ENCODE data around the gene ZNF273.
A peak's percentile ranks its signal among the peaks of the same experiment; 100 is the strongest.

ZNF273 gene

DNA sequence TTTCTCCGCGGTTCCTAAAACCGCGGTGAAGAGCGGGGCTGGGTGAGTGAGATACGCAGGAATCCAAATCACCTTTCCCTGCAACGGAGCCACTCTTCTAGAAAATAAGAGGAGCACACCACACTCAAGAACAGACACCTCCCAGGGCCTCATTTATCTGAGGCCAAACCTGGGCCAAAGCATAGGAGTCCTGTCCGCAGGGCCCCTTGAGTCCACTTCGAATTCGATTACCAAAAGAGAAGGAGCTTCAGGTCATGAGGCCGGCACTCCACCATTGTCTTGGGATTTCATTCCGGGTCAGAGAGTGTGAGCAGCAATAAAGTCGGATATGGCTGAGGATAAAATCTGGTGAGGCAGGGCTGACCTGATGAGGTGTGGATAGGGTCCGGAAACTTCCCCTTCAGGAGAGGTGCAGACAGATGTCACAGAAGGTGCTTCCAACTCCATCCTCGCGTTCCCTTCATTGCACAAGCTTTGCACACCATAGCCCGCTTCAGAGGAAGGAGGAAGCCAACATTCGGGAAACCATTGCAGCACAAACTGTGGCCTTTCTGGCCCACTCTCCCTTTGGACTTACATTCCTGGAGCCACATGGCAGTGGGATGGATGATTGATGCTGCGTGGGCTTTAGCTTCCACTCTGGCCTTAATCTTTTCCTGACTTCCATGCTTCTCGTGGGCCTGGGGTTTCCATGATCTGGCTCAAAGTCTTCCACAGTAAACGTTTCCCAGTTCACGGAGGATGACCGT lies 27.2 kb upstream of the ZNF273 start:
- Histone ChIP-seq H3K4me1 (ENCODE audit: control insufficient read depth in 5 of 5, insufficient read depth in 5 of 5, low read length in 5 of 5) (peaks cover 0 to 9% (median 7%) of the 10 kb centered on the region in 5 donors), H3K9ac (ENCODE audit: low read length in 5 of 5) (no peak overlapping the region), H3K9me3 (ENCODE audit: control insufficient read depth in 5 of 5, low read length in 5 of 5) (no peaks in the 10 kb centered on the region), H3K4me3 (ENCODE audit: low read depth in 1 of 5, low read length in 5 of 5) (no peak overlapping the region), H3K27ac (ENCODE audit: low read depth, low read length) (no peak overlapping the region), H3K27me3 (ENCODE audit: control insufficient read depth in 5 of 5, insufficient read depth in 4 of 5, low read length in 5 of 5) (peaks cover 0 to 15% (median 3%) of the 10 kb centered on the region in 5 donors), H3K36me3 (ENCODE audit: control insufficient read depth in 5 of 5, insufficient read depth in 5 of 5, low read length in 5 of 5) (no peaks in the 10 kb centered on the region)

DNA sequence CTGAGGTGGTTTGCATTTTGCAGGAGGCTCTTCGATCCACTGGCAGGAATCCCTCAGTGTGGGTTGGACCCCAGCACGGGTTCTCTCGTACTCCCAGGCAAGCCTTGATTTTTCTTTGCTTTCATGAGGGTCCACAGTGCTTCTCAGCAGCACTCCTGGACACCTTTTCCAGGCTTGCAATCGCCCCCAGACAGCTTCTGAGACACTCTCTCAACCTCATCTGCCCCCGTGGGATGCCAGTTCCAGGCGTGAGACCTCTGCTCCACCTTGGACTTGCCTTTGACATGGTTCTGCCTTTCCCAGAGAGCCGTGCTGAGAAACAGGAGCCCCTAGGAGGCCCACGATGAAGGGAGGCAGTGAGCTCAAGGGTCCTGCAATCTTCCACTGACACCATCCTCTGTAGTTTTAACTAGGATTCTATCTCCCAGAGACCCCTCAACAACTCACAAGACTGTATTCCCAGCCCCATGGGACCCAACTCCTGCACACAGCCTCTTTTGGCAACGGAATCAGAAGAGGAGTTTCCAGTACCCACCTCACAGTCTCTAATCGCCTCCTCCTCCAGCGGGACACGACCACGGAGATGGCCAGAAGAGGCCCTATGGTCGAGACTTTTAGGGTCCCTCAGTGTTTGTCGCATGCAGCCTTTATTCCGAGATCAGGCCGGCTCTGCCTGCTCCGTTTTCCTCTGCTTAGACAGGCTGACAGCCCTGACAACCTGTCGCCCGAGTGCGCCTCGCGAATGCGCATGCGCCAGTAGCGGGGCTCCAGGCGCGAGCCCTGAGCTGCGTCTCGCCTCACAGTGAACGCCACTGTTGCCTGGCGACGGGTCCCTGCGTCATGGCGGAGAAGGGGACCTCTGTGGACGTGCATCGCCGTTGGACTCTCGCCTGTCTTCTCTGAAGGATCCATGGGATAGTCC lies 26.0 kb upstream of the ZNF273 start:
- Histone ChIP-seq H3K9ac (ENCODE audit: low read length in 5 of 5) (no peak overlapping the region), H3K9me3 (ENCODE audit: control insufficient read depth in 5 of 5, low read length in 5 of 5) (no peaks in the 10 kb centered on the region)

DNA sequence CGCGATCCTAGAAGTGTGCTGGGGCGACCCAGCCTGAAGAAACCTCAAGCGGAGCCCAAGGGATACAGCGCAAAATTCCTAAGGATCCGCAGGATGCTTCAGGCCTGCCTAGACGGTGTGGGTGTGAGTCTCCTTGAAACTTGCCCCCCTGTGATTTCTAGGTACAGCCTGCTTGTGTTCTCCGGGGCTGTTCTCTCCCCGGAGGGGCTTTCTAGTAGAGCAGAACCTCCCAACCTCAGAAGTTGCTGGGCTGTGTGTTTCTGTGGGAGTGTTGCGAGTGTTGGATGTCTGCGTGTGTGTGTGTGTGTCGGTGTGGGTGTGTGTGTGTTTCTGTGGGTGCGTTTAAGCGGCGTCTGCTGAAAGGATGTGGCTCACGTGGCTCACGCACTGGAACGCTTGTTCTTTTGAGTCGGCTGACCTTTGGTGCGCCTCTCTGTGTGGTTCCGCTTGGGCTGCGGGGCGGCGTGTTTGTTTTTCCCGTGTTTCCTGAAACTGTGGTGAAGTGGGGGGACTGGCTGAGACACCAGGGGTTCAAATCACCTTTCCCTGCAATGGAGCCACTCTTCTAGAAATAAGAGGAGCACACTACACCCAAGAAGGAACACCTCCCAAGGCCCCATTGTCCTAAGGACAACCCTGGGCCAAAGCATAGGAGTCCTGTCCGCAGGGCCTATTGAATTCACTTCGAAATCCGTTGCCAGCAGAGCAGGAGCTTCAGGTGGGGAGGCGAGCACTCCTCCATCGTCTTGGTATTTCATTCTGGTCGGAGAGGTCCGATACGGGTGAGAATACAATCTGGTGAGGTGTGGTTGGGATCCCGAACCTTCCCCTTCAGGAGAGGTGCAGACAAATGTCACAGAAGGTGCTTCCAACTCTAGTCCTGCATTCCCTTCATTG lies 25.1 kb upstream of the ZNF273 start:
- Histone ChIP-seq H3K4me3 (ENCODE audit: low read depth in 1 of 5, low read length in 5 of 5) (peak overlapping the region; percentile 15 to 66 (median 53)), H3K9me3 (ENCODE audit: control insufficient read depth in 5 of 5, low read length in 5 of 5) (no peaks in the 10 kb centered on the region), H3K4me1 (ENCODE audit: control insufficient read depth in 5 of 5, insufficient read depth in 5 of 5, low read length in 5 of 5) (peaks cover 0 to 26% (median 19%) of the 10 kb centered on the region in 5 donors), H3K36me3 (ENCODE audit: control insufficient read depth in 5 of 5, insufficient read depth in 5 of 5, low read length in 5 of 5) (no peaks in the 10 kb centered on the region), H3K9ac (ENCODE audit: low read length in 5 of 5) (no peak overlapping the region), H3K27me3 (ENCODE audit: control insufficient read depth in 5 of 5, insufficient read depth in 4 of 5, low read length in 5 of 5) (peaks cover 0 to 14% (median 3%) of the 10 kb centered on the region in 5 donors), H3K27ac (ENCODE audit: low read depth, low read length) (no peak overlapping the region)

More for the DNA sequence above, 26.0 kb upstream of the ZNF273 start:
- peak overlapping the region; percentile 15 to 66 (median 53) for H3K4me3 ChIP-seq (ENCODE audit: low read depth in 1 of 5, low read length in 5 of 5)
- H3K27me3 ChIP-seq (ENCODE audit: control insufficient read depth in 5 of 5, insufficient read depth in 4 of 5, low read length in 5 of 5), result peaks cover 0 to 14% (median 3%) of the 10 kb centered on the region in 5 donors
- peaks cover 0 to 17% (median 14%) of the 10 kb centered on the region in 5 donors for H3K4me1 ChIP-seq (ENCODE audit: control insufficient read depth in 5 of 5, insufficient read depth in 5 of 5, low read length in 5 of 5)
- no peak overlapping the region for H3K27ac ChIP-seq (ENCODE audit: low read depth, low read length)
- H3K36me3 ChIP-seq (ENCODE audit: control insufficient read depth in 5 of 5, insufficient read depth in 5 of 5, low read length in 5 of 5), result no peaks in the 10 kb centered on the region

DNA sequence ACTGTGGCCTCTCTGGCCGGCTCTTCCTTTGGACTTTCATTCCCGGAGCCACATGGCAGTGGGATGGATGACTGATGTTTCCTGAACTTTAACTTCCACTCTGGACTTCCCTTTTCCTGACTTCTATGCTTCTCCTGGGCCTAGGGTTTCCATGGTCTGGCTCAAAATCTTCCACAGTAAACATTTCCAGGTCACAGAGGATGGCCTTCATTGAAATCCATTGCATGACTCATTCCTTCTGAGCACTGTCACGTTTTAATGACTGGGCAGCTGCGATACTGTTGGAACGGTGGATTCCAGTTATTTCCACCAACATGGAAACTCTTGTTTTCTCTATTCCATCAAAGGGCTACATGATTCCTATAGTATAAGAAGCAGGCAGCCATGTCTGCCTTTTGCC lies 24.4 kb upstream of the ZNF273 start:
- peaks cover 0 to 33% (median 22%) of the 10 kb centered on the region in 5 donors for H3K4me1 ChIP-seq (ENCODE audit: control insufficient read depth in 5 of 5, insufficient read depth in 5 of 5, low read length in 5 of 5)
- no peak overlapping the region for H3K9ac ChIP-seq (ENCODE audit: low read length in 5 of 5)
- H3K36me3 ChIP-seq (ENCODE audit: control insufficient read depth in 5 of 5, insufficient read depth in 5 of 5, low read length in 5 of 5), result no peaks in the 10 kb centered on the region
- H3K4me3 ChIP-seq (ENCODE audit: low read depth in 1 of 5, low read length in 5 of 5), result no peak overlapping the region
- peaks cover 0 to 14% (median 3%) of the 10 kb centered on the region in 5 donors for H3K27me3 ChIP-seq (ENCODE audit: control insufficient read depth in 5 of 5, insufficient read depth in 4 of 5, low read length in 5 of 5)
- H3K9me3 ChIP-seq (ENCODE audit: control insufficient read depth in 5 of 5, low read length in 5 of 5), result no peaks in the 10 kb centered on the region
- no peak overlapping the region for H3K27ac ChIP-seq (ENCODE audit: low read depth, low read length)

DNA sequence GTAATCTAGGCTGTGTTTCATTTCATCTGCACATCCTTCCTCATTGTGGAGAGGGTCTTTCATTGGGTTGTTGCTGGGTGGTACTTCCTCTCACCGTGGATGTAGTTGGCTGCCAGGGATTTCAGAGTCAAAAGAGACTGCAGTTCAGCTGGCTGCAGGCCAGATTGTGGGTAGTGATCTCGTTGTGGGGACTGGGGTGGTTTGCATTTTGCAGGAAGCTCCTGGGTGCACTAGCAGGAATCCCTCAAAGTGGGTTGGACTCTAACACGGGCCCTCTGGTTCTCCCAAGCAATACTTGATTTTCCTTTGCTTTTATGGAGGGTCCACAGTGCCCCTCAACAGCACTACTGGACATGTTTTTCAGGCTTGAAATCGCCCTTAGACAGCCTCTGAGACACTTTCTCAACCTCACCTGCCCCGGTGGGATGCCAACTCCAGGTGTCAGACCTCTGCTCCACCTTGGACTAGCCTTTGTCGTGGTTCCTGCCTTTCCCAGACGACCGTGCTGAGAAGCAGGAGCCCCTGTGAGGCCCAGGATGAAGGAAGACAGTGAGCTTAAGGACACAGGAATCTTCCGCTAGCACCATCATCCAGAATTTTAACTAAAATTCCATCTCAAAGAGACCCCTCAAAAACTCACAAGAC lies 23.9 kb upstream of the ZNF273 start:
- H3K9me3 ChIP-seq (ENCODE audit: control insufficient read depth in 5 of 5, low read length in 5 of 5), result no peaks in the 10 kb centered on the region
- H3K4me1 ChIP-seq (ENCODE audit: control insufficient read depth in 5 of 5, insufficient read depth in 5 of 5, low read length in 5 of 5), result peaks cover 0 to 35% (median 22%) of the 10 kb centered on the region in 5 donors
- H3K27ac ChIP-seq (ENCODE audit: low read depth, low read length), result no peak overlapping the region
- H3K36me3 ChIP-seq (ENCODE audit: control insufficient read depth in 5 of 5, insufficient read depth in 5 of 5, low read length in 5 of 5), result no peaks in the 10 kb centered on the region
- H3K4me3 ChIP-seq (ENCODE audit: low read depth in 1 of 5, low read length in 5 of 5), result no peak overlapping the region
- H3K9ac ChIP-seq (ENCODE audit: low read length in 5 of 5), result no peak overlapping the region
- peaks cover 0 to 14% (median 5%) of the 10 kb centered on the region in 5 donors for H3K27me3 ChIP-seq (ENCODE audit: control insufficient read depth in 5 of 5, insufficient read depth in 4 of 5, low read length in 5 of 5)

DNA sequence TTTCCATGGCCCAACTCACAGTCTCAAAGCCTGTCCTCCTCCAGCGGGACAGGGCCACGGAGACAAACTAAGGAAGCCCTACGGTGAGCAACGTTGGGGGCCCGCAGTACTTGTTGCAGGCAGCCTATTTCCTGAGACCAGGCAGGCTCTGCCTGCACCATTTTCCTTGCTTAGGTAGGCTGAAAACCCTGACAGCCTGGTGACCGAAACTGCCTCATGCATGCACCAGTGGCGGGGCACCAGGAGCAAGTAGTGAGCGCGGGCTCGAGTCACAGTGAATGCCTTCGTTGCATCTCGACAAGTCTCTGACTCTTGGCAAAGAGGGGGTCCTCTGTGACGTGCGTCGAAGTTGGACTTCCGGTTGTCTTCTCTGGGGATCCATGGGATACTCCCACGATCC lies 23.3 kb upstream of the ZNF273 start:
- no peak overlapping the region for H3K27ac ChIP-seq (ENCODE audit: low read depth, low read length)
- no peak overlapping the region for H3K9ac ChIP-seq (ENCODE audit: low read length in 5 of 5)
- H3K4me1 ChIP-seq (ENCODE audit: control insufficient read depth in 5 of 5, insufficient read depth in 5 of 5, low read length in 5 of 5), result peaks cover 0 to 35% (median 22%) of the 10 kb centered on the region in 5 donors
- no peaks in the 10 kb centered on the region for H3K36me3 ChIP-seq (ENCODE audit: control insufficient read depth in 5 of 5, insufficient read depth in 5 of 5, low read length in 5 of 5)
- no peak overlapping the region for H3K4me3 ChIP-seq (ENCODE audit: low read depth in 1 of 5, low read length in 5 of 5)
- H3K27me3 ChIP-seq (ENCODE audit: control insufficient read depth in 5 of 5, insufficient read depth in 4 of 5, low read length in 5 of 5), result peaks cover 0 to 8% (median 5%) of the 10 kb centered on the region in 5 donors
- no peaks in the 10 kb centered on the region for H3K9me3 ChIP-seq (ENCODE audit: control insufficient read depth in 5 of 5, low read length in 5 of 5)

DNA sequence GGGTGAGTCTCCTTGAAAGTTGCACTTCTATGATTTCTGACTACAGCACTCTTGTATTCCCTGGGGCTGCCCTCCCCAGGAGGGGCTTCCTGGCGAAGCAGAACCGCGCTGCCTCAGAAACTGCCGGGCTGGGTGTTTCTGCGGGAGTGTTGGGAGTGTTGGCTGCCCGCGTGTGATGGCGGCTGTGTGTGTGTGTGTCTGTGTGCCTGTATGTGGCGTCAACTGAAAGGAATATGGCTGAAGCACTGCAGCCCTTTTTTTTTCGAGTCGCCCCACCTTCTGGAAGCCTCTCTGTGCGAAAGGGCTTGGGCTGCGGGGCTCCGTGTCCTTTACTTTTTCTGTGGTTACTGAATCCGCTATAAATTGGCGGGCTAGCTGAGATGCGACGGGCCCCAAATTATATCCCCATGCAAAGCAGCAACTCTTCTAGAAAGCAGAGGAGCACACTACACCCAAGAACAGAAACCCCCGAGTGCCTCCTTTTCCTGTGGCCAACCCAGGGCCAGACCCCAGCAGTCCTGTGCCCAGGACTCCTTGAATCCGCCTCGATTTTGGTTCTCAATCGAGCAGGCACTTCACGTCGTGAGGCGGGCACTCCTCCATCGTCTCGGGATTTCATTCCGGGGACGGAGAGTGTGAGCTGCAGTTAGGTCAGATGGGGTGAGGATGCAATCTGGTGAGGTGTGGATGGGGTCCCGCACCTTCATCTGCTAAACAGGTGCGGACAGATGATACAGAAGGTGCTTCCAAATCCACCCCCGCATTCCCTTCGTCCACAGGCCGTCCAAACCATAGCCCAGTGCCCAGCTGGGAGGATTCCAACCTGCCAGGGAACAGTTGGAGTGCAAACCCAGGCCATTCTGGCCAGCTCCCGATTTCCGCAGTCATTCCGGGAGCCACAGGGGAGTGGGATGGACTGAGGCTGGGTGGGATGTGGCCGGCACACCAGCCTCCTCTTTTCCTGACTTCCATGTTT lies 22.5 kb upstream of the ZNF273 start:
- no peak overlapping the region for H3K27ac ChIP-seq (ENCODE audit: low read depth, low read length)

DNA sequence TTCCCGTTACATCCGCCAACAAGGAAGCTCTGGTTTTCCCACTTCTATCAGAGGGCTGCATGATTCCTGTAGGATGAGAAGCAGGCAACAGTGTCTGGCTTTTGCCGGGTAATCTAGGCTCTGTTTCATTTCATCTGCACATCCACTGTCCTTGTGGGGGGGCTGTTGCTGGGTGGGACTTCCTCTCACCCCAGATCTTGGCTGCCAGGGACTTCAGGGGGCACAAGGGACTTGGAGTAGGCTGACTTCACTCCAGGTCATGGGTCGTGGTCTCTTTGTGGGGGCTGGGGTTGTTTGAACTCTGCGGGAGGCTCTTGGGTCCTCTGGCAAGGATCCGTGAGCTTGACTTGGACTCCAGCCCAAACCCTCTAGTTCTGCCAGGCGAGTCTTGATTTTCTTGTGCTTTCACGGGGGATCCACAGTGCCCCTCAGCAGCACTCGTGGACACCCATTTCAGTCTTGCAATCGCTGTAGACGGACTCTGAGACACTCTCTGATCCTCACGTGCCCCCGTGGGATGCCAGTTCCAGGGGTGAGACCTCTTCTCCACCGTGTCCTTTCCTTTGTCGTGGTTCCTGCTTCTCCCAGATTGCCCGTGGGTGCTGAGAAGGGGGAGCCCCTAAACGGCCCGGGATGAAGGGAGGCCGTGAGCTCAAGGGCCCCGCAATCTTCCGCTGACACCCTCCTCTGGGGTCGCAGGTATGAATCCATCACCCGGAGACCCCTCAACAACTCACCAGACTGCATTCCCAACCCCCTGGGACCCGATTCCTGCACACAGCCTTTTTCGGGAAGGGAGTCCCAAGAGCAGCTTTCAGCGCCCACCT lies 21.4 kb upstream of the ZNF273 start:
- peaks cover 0 to 11% (median 5%) of the 10 kb centered on the region in 5 donors for H3K27me3 ChIP-seq (ENCODE audit: control insufficient read depth in 5 of 5, insufficient read depth in 4 of 5, low read length in 5 of 5)
- H3K27ac ChIP-seq (ENCODE audit: low read depth, low read length), result no peak overlapping the region
- no peaks in the 10 kb centered on the region for H3K9me3 ChIP-seq (ENCODE audit: control insufficient read depth in 5 of 5, low read length in 5 of 5)
- peak overlapping the region; percentile 0 to 83 (median 68) for H3K4me3 ChIP-seq (ENCODE audit: low read depth in 1 of 5, low read length in 5 of 5)
- peak overlapping the region in 3 of 5 donors; percentile 46 to 78 (median 77) for H3K9ac ChIP-seq (ENCODE audit: low read length in 5 of 5)
- H3K36me3 ChIP-seq (ENCODE audit: control insufficient read depth in 5 of 5, insufficient read depth in 5 of 5, low read length in 5 of 5), result no peaks in the 10 kb centered on the region
- peaks cover 0 to 35% (median 22%) of the 10 kb centered on the region in 5 donors for H3K4me1 ChIP-seq (ENCODE audit: control insufficient read depth in 5 of 5, insufficient read depth in 5 of 5, low read length in 5 of 5)

More for the DNA sequence above, 22.5 kb upstream of the ZNF273 start:
- H3K9me3 ChIP-seq (ENCODE audit: control insufficient read depth in 5 of 5, low read length in 5 of 5), result no peaks in the 10 kb centered on the region
- H3K4me1 ChIP-seq (ENCODE audit: control insufficient read depth in 5 of 5, insufficient read depth in 5 of 5, low read length in 5 of 5), result peaks cover 0 to 35% (median 22%) of the 10 kb centered on the region in 5 donors
- peaks cover 0 to 8% (median 5%) of the 10 kb centered on the region in 5 donors for H3K27me3 ChIP-seq (ENCODE audit: control insufficient read depth in 5 of 5, insufficient read depth in 4 of 5, low read length in 5 of 5)
- H3K9ac ChIP-seq (ENCODE audit: low read length in 5 of 5), result no peak overlapping the region
- H3K4me3 ChIP-seq (ENCODE audit: low read depth in 1 of 5, low read length in 5 of 5), result no peak overlapping the region
- no peaks in the 10 kb centered on the region for H3K36me3 ChIP-seq (ENCODE audit: control insufficient read depth in 5 of 5, insufficient read depth in 5 of 5, low read length in 5 of 5)
